GM18870 (cell line): Measurements from ENCODE around the gene OLIG2.

Experiments used
- ATAC-seq: cut with Tn5 transposase; IDR thresholded peaks from one replicate; pipeline ENCODE4 v1.9.1; 2021; ENCODE audit warnings: moderate library complexity; ENCODE audit not compliant: unreplicated experiment

Gene OLIG2

DNA sequence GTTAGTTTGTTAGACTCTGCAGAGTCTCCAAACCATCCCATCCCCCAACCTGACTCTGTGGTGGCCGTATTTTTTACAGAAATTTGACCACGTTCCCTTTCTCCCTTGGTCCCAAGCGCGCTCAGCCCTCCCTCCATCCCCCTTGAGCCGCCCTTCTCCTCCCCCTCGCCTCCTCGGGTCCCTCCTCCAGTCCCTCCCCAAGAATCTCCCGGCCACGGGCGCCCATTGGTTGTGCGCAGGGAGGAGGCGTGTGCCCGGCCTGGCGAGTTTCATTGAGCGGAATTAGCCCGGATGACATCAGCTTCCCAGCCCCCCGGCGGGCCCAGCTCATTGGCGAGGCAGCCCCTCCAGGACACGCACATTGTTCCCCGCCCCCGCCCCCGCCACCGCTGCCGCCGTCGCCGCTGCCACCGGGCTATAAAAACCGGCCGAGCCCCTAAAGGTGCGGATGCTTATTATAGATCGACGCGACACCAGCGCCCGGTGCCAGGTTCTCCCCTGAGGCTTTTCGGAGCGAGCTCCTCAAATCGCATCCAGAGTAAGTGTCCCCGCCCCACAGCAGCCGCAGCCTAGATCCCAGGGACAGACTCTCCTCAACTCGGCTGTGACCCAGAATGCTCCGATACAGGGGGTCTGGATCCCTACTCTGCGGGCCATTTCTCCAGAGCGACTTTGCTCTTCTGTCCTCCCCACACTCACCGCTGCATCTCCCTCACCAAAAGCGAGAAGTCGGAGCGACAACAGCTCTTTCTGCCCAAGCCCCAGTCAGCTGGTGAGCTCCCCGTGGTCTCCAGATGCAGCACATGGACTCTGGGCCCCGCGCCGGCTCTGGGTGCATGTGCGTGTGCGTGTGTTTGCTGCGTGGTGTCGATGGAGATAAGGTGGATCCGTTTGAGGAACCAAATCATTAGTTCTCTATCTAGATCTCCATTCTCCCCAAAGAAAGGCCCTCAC, at the start of gene OLIG2:
TSS of gene OLIG2 (plus strand) at position 447 of the 954 bp plus-strand sequence. CDS start 928 bp downstream, outside the sequence.
- no peak for ATAC-seq

DNA sequence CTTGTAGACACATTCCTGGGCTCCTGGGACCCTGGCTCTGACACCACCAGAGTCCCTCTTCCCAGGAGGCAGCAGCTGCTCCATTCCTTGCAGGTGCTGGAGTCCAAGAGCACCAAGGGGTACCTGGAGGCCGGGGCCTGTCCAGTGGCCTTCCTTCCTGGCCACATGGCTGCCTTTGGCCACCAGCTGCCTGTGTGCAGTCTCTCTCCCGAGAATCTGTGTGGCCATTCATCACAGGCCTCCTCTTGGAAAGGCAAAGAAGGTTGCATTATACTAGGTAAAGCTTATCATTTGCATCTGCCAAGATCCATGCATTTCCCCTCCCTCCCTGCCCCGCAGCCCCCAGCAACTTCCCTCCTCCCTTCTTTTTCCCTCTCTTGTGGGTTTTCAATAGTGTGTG, 48.9 kb upstream of the OLIG2 start:
- no peak for ATAC-seq

DNA sequence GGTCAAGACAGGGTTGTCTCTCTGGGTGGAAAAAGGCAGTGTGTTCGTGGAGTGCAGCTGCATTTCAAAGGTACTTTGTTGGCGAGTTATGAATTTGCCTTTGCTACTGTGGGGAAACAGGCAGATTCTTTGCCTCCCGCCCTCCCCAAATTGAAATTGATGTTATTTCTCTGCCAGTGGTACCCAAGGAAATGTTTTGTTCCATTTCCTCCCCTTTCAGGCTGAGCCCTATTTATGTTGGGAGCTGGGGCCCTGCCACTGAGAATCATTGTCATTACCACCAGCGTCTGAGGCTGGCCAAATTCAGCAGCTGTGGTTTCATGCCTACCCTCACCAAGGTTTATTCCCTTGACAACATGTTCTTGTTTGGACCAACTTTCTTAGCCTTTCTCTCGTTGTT, 48.5 kb upstream of the OLIG2 start:
- ATAC-seq = no peak

DNA sequence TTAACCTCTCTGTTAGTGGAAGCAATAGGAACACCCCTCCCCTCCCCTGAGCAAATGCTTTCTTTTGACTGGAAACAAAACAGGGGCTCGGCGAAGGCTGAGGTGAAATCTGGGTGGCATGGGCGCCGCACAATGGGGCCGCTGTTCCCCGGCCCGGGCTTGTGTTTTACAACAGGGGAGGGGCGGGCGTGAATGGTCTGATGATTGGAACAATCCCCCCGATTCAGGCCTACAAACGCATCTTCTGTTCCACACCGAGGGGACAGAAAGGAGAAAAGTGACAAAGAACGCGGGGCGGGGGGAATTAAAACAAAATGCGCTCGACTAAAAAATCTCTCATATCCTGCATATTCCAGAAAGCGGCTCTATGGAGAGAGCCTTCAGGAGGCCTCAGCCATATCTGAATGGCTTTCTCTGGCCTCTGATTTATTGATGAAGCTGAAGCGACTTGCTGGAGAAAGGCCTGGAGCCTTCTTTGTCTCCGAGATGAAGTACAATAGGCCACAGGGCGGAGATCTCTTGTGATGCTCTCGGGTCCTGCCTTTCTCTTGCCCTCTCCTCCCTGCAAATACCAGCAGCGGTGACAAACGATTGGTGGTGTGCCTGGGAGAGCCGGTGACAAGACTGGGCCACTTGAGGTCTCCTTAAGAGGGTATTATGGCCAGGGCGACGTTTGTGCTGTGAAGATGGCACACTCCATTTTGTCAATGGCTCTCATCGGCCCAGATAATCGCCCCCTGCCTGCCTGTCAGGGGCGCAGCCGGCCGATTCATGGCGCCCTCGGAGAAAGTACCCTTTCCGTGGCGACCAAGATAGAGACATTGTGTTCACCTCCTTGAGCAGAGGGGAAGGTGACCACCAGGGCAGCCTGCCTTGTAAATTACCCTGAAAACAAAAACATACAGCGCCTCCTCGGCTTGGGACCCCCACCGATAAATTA, 47.1 kb upstream of the OLIG2 start:
- no peak for ATAC-seq

DNA sequence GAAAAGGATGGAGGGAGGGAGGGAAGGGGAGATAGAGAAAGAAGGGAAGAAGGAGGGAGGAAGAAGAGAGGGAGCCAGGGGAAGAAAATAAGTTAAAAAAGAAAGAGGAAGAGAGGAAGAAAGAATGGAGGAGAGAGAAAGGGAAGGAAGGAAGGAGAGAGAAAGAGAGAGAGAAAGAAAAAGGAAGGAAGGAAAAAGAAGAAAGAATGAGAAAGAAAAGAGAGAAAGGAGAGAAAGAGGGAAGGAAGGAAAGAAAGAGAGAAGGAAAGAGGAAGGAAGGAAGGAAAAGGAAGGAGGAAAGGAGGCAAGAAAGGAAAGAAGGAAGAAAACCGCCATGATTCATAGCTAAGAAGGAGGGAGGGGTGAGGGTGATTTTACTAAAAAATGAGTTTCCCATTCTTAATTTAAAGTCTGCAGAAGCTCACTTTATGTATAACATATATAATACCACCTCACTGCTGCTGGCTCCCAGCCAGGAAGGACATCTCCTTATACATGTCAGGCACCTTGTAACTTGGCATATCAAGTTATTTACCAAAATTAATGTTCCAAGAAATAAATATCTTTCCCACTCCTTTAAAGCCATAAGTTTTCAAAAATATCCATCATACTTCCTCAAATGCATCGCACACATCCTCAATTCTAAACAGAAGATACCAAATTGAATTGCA, 46.0 kb upstream of the OLIG2 start:
- no peak for ATAC-seq

DNA sequence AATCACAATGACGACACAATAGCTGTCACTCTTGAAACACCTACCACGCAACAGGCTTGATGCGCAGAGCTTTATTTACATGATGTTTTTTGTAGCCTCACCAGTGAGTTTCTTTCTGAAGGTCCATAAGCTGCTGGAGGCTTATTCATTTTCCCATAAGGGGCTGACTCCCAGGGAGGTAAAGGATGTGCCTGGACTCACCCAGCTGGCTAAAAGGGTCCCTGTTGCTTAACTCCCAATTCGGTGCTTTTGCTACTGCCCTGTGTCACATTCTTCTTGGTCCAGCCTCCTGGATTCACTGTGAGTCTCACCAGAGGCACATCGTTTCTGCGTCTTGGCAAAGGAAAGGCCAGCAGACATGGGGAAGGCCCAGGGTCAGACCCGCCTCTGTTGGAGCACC, 44.6 kb upstream of the OLIG2 start:
- ATAC-seq = no peak

DNA sequence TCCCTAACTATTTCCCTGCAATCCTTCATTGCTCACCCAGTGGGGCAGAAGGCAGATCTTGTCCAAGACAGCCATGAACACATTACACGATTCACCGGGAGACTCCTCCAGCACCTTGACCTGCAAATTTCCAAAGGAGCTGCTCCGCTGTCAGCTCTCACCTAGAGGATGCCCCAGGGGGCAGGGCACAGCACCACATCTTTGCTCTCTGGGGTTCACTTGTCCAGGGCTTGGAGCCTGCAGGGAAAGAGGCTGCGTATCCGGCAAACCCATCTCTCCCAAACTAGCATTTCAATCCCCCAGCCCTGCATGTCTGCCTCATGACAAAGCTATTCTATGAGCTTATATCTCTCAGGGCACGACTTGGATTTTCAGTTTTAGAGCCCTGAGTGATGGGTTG, 35.1 kb upstream of the OLIG2 start:
- no peak for ATAC-seq

DNA sequence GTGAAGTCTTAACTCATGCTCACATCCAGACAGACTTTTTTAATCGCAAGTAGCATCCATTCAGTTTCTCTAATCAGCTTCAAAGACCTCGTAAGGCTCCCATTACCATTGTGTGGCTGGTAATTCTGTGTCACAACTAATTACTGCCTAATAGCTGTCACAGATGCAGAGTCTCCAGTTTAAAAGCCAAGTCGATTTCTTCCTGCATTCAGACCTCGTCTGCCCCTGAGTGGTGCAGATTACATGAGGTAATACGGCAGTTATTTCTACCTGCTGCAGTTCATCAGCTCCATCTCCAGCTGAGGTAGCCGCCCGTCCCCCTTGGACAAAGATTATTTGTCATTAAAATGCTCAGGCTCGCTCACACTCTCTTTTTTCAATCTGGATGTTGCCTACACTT, 34.4 kb upstream of the OLIG2 start:
- no peak for ATAC-seq

DNA sequence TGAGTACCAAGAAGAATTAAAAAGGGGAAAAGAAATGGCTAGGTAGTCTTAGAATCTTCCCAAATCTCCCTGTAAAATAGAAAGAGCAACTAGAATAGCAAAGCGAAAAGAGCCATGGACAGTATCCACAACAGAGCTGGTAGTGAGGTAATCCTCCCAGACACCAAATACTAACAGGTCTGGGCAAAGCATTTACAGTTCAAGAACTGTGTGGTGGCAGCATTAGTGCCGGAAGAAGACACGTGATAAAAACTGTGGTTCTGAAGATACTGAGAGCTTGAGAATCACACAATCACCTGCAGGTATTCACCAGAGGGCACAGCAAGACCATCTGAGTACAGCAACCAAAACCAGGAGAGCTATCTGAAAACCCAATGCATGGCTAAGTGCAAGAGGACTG, 31.8 kb upstream of the OLIG2 start:
- no peak for ATAC-seq

DNA sequence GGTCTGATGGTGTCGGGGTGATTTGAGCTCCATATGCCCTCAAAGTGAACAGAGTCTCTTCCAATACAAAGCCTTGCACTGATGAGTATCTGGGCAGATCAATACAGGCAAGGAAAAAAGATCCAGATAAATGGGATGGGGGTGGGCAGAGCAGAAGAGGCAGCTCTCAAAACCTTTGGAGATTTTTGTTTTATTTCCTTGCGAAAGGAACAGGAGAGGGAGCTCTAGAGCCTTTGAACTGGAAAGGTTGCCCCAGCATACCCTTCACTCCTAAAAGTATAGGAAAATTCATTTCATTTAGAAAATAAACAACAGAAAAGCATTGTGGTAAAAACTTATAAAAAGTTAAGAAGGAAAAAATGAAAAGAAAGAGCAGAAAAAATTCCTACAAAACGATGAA, 31.4 kb upstream of the OLIG2 start:
- no peak for ATAC-seq

DNA sequence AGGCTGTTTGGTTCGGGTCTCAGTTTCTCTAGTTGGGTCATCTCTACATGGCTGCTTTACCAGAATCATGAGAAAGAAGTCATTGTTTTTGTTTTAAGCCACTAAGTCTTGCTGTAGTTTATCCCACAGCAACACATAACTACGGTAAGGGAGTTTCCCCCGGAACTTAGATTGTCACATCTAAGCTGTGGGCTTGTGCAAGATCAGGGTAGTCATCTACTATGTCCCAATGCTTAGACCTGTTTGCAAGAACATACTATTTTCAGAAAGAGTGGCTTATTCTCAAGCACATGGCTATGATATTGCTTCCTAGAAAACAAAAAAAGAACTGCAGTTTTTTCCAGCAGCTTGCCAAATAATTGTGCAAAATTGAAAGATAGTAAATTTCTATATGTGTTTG, 18.0 kb upstream of the OLIG2 start:
- no peak for ATAC-seq

DNA sequence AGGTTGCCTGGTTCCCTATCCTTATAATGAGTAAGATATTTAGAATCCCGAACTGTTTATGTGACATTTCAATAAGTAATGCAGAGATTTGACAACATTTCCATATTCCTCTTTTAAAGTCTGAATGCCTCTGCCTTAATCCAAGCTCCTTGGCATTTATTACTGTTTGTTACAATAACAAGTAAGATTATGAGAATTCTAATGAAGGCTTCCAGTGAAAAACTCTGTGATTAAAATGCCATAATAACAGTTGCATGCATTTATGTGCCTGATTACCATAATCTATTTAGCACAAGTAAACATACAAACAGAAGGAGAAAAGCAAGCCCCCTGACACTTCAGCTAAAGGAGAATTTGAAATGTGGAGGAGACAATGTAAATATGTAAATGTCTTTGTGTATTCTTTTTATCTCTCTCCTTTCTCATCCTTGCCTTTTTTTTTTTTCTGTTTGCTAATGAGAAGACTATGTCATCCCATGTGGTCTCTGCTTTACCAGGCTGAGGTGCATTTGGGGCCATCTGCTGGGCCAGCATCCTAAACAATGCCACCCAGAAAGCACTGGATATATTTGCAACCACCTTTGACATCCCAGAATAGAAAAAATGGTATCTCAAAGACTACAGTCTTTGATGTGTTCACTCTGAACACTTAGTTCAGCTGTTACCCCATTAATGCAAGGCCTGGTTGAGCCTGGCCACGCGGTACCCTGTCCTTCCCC, 17.2 kb upstream of the OLIG2 start:
- no peak for ATAC-seq

DNA sequence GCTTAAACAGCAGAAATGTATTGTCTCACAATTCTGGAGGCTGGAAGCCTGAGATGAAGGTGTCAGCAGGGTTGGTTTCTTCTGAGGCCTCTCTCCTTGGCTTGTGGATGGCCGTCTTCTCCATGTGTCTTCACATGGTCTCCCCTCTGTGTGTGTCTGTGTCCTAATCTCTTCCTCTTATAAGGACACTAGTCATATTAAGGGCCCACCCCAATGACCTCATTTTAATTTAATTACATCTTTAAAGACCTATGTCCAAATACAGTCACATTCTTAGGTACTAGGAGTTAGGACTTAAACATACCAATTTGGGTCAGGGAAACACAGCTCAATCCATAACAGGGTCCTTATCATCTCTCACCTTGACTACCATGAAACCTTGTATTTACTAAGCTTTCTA, 14.8 kb upstream of the OLIG2 start:
- no peak for ATAC-seq

DNA sequence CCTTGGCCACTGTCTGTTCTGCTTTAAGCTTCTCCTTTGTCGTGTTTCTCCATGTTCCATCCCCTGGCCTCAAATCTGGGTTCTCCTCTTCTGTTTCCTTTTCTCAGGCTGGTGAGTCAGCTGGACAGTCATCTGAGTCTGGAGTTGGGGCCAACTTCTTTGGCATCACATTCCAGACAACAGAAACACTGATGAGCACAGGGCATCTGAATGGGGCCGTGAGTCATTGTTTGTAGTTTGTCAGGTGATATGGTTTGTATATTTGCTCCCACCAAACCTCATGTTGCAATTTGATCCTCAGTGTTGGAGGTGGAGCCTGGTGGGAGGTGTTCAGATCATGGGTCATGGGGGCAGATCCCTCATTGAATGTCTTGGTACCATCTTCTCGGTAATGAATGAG, 14.3 kb upstream of the OLIG2 start:
- no peak for ATAC-seq

DNA sequence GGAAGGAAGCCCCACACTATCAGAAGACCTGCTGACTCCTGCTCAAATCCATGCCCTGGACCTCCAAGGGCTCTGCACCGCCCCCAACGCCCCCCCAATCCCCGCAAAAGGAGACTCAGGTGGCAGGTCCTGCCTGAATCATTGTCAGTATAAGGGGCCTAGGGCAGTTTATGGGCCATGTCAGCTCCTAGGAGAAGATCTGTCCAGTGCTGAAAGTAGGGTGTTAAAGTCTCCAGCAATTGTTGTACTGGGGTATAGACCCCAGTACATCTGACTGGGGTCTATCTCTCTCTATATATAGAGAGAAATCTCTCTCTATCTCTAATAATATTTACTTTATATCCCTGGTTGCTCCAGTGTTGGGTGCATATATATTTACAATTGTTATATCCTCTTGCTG, 12.1 kb upstream of the OLIG2 start:
- no peak for ATAC-seq

DNA sequence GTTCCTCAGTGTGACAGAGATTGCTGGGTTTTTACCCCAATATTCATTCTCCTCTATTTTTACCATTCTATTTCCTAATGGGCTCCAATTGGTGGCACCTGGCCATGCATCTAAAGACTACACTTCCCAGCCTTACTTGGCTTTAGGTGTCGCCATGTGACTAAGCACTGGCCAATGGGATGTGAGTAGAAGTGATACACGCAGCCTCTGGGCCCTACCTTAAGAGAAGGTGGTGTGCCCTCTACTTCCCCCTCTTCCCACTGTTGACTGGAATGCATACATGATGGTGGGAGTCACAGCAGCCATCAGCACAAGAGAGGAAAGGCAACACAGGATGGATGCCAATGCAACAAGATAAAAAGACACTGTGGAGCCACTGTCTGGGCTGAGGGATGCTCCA, 11.4 kb upstream of the OLIG2 start:
- ATAC-seq = no peak

DNA sequence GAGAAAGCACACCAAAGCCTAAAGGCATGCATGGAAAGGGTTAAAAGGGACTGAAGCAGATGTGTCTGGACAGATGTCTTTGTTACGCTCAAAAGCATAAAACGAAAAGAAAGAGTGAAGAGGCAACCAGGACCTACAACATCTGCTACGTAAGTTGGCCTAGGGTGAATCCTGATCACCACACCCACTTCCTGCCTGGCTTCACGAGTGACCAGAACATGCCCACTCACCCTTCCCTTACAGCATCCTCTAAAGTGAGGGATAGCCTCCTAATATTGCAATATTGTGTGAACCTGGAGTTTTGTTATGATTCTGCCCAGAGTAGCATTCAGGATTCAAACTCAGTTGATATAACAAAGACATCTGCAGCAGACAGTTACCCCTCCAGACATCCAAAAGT, 10.6 kb upstream of the OLIG2 start:
- ATAC-seq = no peak

DNA sequence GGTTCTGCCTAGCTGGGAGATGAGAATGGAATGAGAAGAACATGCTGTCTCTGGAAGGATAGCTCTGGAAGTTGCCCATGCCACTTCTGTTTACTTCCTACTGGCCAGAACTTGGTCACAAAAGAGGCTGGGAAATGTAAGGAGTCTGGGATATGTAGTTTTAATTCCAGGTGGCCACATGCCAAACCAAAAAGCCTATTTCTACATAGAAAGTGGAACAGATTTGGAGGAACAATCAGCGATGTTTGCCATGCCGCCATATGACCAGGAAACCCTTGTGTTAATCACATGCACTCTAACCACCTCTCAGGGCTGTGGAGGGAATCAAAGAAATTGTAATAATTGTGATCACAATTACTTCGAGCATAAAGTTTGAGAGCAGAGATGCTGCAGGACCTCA, 10.0 kb upstream of the OLIG2 start:
- ATAC-seq = no peak

DNA sequence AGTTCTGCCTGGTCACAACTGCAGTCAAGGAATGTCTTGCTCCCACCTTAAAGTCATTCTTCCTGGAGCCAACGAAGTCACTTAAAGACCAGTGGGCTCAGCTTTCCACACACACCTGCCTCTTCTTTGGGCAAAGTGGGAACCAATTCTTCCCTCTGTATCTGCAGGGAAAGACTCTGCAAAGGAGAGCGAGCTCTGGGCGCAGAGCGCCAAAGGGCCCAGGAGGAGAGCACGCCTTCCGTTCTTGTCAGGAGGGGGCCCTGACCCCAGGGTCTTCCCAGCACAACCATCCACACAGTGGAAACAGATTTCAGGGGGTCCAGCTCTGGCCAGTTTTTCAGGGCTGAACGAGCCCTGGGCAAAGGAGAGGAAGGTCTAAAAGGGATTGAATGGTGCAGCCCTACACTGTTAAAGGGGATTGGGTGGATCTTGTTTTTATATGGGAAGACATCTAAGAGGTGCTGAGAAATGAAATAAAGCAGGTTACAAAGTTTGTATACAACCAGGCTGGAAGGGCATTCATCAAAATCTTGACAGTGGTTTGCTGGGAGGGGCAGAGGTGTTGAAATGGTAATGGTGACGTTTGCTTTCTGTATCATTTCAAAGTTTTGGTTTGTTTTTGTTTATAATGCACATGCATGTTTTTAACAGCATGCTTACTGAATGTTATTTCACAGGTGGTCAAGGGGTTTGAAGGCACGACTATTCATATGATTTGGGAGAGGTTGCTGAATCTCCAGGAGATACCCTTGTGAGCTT, 6.8 kb upstream of the OLIG2 start:
- no peak for ATAC-seq

DNA sequence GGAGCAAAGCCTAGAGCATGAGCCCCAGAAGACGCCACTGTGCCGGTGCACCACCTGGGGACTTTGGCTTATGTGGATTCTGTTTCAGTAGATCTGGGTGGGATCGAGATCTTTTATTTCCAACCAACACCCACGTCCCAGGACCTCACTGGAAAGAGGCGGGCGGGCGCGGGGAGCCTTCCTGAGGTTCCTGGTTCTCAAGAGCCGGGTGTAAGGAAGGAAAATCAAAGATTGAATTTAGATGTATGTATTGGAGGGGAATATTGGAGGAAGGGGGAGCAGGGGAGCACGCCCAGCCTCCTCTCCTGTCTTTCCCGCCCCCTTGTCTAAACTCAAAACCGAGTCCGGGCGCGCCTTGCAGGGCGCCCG, 6.2 kb upstream of the OLIG2 start:
- ATAC-seq = no peak
